Muscle layer of colon (tissue), 2 donors: ENCODE results near the gene HECTD4.
"Not testable (repeated sequence)": the region's sequence is repeated elsewhere in the genome, so short reads cannot be mapped to it uniquely, and the experiment has no call there.

ENCODE experiments used
- H3K27ac ChIP-seq: one replicate; pipeline ENCODE4 v1.7.0; 2013; ENCODE audit warnings: low read depth, mild to moderate bottlenecking, low read length, moderate library complexity
- H3K27me3 ChIP-seq, 2 donors: one replicate each; pipeline ENCODE4 v1.7.0; 2013; ENCODE audit warnings: low read length in 2 of 2, mild to moderate bottlenecking in 2 of 2; ENCODE audit not compliant: insufficient read depth in 2 of 2, control insufficient read depth in 1 of 2
- H3K36me3 ChIP-seq: one replicate; pipeline ENCODE4 v1.7.0; 2013; ENCODE audit warnings: mild to moderate bottlenecking, low read length; ENCODE audit not compliant: insufficient read depth
- H3K4me1 ChIP-seq: one replicate; pipeline ENCODE4 v1.7.0; 2013; ENCODE audit warnings: mild to moderate bottlenecking, low read length; ENCODE audit not compliant: insufficient read depth
- H3K4me3 ChIP-seq, 2 donors: one replicate each; pipeline ENCODE4 v1.7.0; 2013; ENCODE audit warnings: low read length in 2 of 2, low read depth in 1 of 2, mild to moderate bottlenecking in 1 of 2, moderate library complexity in 1 of 2
- H3K9ac ChIP-seq: one replicate; pipeline ENCODE4 v1.7.0; 2013; ENCODE audit warnings: low read length
- H3K9me3 ChIP-seq: one replicate; pipeline ENCODE4 v1.7.0; 2013; ENCODE audit warnings: mild to moderate bottlenecking, low read length
- donor health status: abdominal sarcoma.
- donor health status: Adenocarcinoma of cecum.

The HECTD4 gene

GRCh38 chr12:112348926-112349325, 33.3 kb downstream of the HECTD4 start:
- H3K9me3 ChIP-seq, H3K4me3 ChIP-seq, H3K27ac ChIP-seq, H3K36me3 ChIP-seq, H3K9ac ChIP-seq, H3K27me3 ChIP-seq: not testable (repeated sequence)
- peaks cover 21% of the 10 kb centered on the region for H3K4me1 ChIP-seq

- Histone ChIP-seq H3K9ac (no peak overlapping the region), H3K27ac (no peak overlapping the region), H3K4me3 (no peak overlapping the region), H3K27me3 (no peaks in the 10 kb centered on the region), H3K36me3 (no peaks in the 10 kb centered on the region), H3K4me1 (peaks cover 21% of the 10 kb centered on the region), H3K9me3 (no peaks in the 10 kb centered on the region)
These were observed 34.6 kb downstream of the HECTD4 start for GRCh38 chr12:112347581-112347982.

- Histone ChIP-seq H3K27ac (no peak overlapping the region), H3K4me1 (peaks cover 14% of the 10 kb centered on the region), H3K36me3 (no peaks in the 10 kb centered on the region), H3K9me3 (no peaks in the 10 kb centered on the region), H3K27me3 (no peaks in the 10 kb centered on the region), H3K9ac (no peak overlapping the region), H3K4me3 (no peak overlapping the region)
These were observed 36.0 kb downstream of the HECTD4 start for GRCh38 chr12:112346194-112346593.

GRCh38 chr12:112344220-112344619, 38.0 kb downstream of the HECTD4 start:
- Histone ChIP-seq H3K36me3 (no peaks in the 10 kb centered on the region), H3K4me1 (peaks cover 6% of the 10 kb centered on the region), H3K9me3 (no peaks in the 10 kb centered on the region), H3K9ac (no peak overlapping the region), H3K27ac (no peak overlapping the region), H3K4me3 (no peak overlapping the region), H3K27me3 (no peaks in the 10 kb centered on the region)

GRCh38 chr12:112342587-112342986, 39.6 kb downstream of the HECTD4 start:
- peaks cover 4% of the 10 kb centered on the region for H3K4me1 ChIP-seq
- H3K36me3 ChIP-seq, result no peaks in the 10 kb centered on the region

GRCh38 chr12:112341046-112341825, 41.0 kb downstream of the HECTD4 start:
- H3K27ac ChIP-seq, result no peak overlapping the region
- H3K9ac ChIP-seq, result no peak overlapping the region
- H3K9me3 ChIP-seq, result no peaks in the 10 kb centered on the region
- no peaks in the 10 kb centered on the region for H3K4me1 ChIP-seq
- H3K4me3 ChIP-seq, result no peak overlapping the region
- no peaks in the 10 kb centered on the region for H3K36me3 ChIP-seq
- no peaks in the 10 kb centered on the region for H3K27me3 ChIP-seq

More at GRCh38 chr12:112342587-112342986, 39.6 kb downstream of the HECTD4 start:
- Histone ChIP-seq H3K9me3 (no peaks in the 10 kb centered on the region), H3K27ac (no peak overlapping the region), H3K4me3 (no peak overlapping the region), H3K9ac (no peak overlapping the region), H3K27me3 (no peaks in the 10 kb centered on the region)

GRCh38 chr12:112340230-112340629, 42.0 kb downstream of the HECTD4 start:
- no peaks in the 10 kb centered on the region for H3K27me3 ChIP-seq
- H3K4me3 ChIP-seq, result no peak overlapping the region
- no peak overlapping the region for H3K9ac ChIP-seq
- H3K9me3 ChIP-seq, result no peaks in the 10 kb centered on the region
- H3K27ac ChIP-seq, result no peak overlapping the region
- H3K4me1 ChIP-seq, result no peaks in the 10 kb centered on the region
- no peaks in the 10 kb centered on the region for H3K36me3 ChIP-seq

GRCh38 chr12:112334999-112335398, 47.2 kb downstream of the HECTD4 start:
- not testable (repeated sequence) for H3K4me1 ChIP-seq, H3K9ac ChIP-seq, H3K36me3 ChIP-seq, H3K27ac ChIP-seq, H3K9me3 ChIP-seq, H3K4me3 ChIP-seq, H3K27me3 ChIP-seq

- Histone ChIP-seq H3K4me1 (no peaks in the 10 kb centered on the region), H3K27me3 (no peaks in the 10 kb centered on the region), H3K27ac (no peak overlapping the region), H3K36me3 (no peaks in the 10 kb centered on the region), H3K4me3 (no peak overlapping the region), H3K9ac (no peak overlapping the region), H3K9me3 (no peaks in the 10 kb centered on the region)
These were observed 49.2 kb downstream of the HECTD4 start for GRCh38 chr12:112333019-112333418.

- H3K4me1 ChIP-seq, result no peaks in the 10 kb centered on the region
- no peaks in the 10 kb centered on the region for H3K27me3 ChIP-seq
- no peaks in the 10 kb centered on the region for H3K9me3 ChIP-seq
- H3K27ac ChIP-seq, result no peak overlapping the region
- no peak overlapping the region for H3K4me3 ChIP-seq
- no peaks in the 10 kb centered on the region for H3K36me3 ChIP-seq
- H3K9ac ChIP-seq, result no peak overlapping the region
These were observed 50.3 kb downstream of the HECTD4 start for GRCh38 chr12:112331886-112332285.

GRCh38 chr12:112330706-112331105, 51.5 kb downstream of the HECTD4 start:
- H3K36me3 ChIP-seq, result no peaks in the 10 kb centered on the region
- no peaks in the 10 kb centered on the region for H3K4me1 ChIP-seq
- no peak overlapping the region for H3K27ac ChIP-seq
- H3K9ac ChIP-seq, result no peak overlapping the region
- no peaks in the 10 kb centered on the region for H3K9me3 ChIP-seq
- H3K4me3 ChIP-seq, result no peak overlapping the region
- no peaks in the 10 kb centered on the region for H3K27me3 ChIP-seq

GRCh38 chr12:112328456-112329124, 53.6 kb downstream of the HECTD4 start:
- H3K4me3 ChIP-seq, result no peak overlapping the region

More at GRCh38 chr12:112328456-112329124, 53.6 kb downstream of the HECTD4 start:
- H3K27me3 ChIP-seq, result no peaks in the 10 kb centered on the region
- no peak overlapping the region for H3K27ac ChIP-seq
- no peaks in the 10 kb centered on the region for H3K9me3 ChIP-seq
- H3K4me1 ChIP-seq, result no peaks in the 10 kb centered on the region
- H3K36me3 ChIP-seq, result no peaks in the 10 kb centered on the region
- H3K9ac ChIP-seq, result no peak overlapping the region
